Amniotic epithelial cell (primary cell): Measurements from ENCODE around the gene SPINT2.
A peak's percentile ranks its signal among the peaks of the same experiment; 100 is the strongest.

Source experiments
- DNase-seq: peaks from one replicate; pipeline ENCODE4 v3.0.0-alpha.2; 2010; ENCODE audit warnings: low read depth

SPINT2 gene

GRCh38 chr19:38267761-38268483, 3.5 kb downstream of the SPINT2 start:
- DNase-seq: no peak

DNA sequence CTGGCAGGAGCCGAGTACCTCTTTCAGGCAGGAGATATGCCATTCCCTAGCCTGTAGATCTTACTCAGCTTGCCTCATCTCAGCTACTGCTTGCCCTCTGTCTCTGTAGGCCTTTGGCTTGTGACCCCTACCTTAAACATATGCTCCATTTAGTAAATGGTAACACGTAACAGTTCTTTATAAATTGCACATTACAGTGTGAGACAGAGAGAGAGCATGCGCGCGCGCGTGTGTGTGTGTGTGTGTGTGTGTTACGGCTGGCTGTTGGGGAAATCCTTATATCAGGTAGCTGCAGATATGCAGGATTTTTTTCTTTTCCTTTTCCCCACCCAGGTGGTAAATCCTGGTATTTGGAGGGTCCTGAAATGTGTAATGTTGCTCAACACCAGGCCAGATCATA, 4.2 kb downstream of the SPINT2 start:
- DNase-seq: no peak

DNA sequence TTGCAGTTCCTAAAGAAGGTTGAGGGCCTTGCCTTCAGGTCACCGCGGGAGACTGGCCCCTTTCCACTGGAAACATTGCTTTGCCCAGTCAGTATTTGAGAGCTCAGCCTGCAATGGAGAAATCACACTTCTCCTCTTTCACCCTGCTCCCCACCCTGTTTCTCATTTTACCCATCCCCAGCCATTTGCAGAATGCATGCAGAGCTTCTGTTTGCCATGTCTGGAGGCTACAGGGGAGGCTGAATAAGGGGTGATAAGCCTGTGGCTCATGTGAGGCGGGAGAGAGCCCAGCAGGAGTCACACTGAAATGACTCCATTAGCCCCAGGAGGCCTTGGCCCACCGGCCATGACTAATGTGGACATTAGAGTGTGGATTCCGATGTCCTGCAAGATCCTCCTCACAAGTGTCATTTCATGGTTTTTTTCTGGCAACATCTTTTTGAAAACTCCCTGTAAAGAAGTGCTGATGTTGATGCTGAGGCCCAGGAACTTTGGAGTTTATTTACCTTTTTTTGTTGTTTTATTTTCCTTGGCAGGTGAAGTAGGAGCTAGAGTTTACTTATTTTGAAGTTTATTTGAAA, 6.3 kb downstream of the SPINT2 start:
- no peak for DNase-seq

- no peak for DNase-seq
Observed at GRCh38 chr19:38273499-38273898, 9.1 kb downstream of the SPINT2 start.

GRCh38 chr19:38274739-38275138, 10.4 kb downstream of the SPINT2 start:
- no peak for DNase-seq

DNA sequence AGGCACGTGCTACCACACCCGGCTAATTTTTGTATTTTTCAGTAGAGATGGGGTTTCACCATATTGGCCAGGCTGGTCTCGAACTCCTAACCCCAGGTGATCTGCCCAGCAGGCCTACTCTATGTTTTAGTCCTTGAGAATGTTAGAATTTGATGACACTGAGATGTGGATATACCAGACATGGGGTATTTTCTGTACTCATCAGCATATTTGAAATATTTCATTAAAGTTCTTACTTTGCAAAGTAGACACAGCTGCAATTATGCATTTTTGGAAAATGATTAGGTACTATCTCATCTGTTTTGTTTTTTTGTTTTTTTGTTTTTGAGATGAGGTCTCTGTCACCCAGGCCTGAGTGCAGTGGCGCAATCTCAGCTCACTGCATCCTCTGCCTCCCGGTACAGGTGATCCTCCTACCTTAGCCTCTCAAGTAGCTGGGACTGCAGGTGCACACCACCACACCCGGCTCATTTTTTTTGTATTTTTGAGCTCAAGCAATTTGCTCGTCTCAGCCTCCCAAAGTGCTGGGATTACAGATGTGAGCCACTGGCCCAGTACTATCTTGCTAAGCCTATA, 12.7 kb downstream of the SPINT2 start:
- DNase-seq: no peak

DNA sequence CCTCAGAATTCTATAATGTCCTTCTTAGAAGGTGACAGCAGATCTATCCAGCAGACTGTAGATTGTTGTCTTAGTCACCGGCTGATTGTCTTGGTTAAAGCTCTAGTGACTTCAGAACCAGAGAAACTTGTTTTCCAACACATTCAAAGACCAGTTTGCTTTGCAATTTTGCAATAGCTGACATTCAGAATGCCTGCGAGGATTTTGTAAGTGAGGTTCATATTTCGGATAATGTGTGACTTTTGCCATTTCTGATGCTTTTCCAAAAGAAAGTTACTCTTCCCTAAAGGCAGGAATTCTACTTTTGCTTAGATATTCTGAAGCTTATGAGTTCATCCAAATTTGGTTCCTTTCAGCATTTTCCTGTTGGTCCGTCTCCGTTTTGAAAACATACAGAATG, 13.2 kb downstream of the SPINT2 start:
- DNase-seq: peak; percentile 39

- peak; percentile 59 for DNase-seq
Observed at GRCh38 chr19:38277969-38278680, 13.8 kb downstream of the SPINT2 start.

DNA sequence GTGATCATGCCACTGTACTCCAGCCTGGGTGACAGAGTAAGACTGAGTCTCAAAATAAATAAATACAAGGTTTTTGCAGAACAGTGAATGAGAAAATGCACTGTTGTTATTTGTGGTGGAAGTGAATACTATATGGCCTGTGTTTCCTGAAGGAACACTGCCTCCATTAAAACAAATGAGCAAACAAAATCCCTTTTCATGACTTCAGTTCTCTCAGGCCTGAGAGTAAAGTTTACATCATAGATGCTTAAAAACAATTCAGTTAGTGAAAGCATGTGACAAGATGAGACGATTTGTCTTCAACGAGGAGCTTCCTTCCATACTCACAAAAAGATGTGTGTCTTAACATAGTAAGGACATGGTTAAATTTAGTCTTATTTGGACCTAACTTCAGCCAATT, 14.4 kb downstream of the SPINT2 start:
- no peak for DNase-seq

DNA sequence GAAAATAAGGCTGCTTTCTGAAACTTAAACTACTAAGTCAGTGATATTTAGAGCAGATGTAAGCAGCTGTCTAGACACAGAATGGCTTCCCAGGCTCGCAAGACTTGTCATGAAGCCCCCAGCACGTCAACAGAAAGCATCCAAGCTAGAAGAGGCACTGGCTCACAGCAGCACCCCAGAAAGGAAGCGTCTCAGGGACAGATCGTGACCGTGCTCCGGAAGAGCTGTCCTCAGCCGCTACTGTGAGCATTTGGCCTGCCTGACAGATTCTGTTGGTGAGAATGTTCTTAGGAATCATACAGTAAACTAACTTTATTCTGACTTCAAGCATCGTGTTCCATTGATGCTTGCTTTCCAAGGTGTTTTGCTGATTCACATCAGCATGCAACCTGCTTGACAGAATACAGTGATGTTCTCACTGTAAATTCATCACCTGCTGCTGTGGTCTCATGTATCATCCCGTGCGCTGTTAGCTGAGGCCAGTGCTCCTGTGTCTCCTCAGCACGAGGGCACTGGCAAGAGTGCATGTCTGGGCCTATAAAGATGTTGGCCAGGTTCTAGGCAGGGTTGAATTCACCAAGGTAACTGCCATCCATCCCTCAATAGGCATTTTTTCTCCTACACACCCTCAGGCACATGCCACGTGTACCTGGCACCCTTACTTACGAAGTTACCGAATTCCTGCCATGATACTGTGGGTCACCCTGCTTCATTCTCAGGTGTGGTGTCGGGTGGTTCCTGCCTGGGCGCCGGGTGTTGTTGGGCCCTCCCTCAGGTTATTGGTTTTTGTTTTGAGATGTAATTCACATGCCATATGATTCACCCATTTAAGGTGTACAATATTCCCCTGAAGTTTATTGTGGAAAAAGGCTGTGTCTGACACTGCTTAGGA, 15.9 kb downstream of the SPINT2 start:
- DNase-seq: no peak

- no peak for DNase-seq
Observed at GRCh38 chr19:38281811-38282566, 17.6 kb downstream of the SPINT2 start.

DNA sequence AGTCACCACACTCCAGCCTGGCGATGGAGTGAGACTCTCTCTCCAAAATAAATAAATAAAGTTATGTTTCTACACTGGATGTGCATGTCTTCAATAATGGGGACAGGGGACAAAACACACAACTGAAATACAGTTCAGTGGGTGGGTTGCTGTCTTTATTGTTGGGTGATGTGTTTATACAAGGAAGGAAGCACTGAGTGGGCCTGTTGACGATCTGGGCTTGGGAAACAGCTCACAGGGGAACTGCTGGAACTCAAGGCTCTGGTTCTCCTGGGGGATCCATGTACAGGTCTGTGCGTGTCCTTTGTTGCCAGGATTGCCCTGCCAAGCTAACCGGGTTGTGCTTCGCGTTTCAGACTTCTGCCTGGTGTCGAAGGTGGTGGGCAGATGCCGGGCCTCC, 18.9 kb downstream of the SPINT2 start:
- DNase-seq: no peak

GRCh38 chr19:38284422-38284821, 20.0 kb downstream of the SPINT2 start:
- no peak for DNase-seq

DNA sequence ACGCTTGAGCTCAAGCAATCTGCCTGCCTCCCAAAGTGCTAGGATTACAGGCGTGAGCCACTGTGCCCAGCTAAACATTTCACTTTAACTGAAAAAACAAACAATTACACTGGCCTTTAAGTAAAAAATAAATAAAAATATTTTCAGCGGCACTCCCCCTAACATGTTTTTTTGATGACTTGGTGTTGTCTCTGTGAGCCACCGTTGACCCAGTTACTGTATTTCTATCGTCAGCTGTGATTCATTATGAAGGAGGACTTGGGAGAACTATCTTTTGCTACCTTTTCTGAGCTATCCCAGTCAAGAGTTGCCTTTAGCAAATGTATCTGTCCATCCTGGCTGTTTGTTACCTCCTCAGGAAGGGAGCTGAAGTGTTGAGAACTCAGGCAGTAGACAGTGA, 21.2 kb downstream of the SPINT2 start:
- DNase-seq: peak; percentile 28

DNA sequence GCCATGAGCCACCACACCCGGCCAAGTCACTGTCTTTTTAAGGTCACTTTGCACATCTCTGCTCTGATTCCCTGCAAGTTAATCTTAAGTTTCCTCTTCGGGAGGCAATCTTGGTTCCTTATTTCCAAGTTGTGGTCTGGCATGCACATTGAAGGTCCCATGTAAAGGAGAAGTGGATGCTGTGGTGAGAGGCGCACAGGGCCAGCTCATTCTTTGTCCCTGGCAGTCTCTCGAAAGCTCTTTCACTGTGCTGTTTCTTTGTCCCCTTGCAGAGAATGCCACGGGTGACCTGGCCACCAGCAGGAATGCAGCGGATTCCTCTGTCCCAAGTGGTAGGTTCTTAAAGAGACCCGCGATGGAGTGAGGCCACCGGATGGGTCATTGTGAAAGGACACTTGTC, 23.2 kb downstream of the SPINT2 start:
- no peak for DNase-seq

GRCh38 chr19:38288123-38288855, 23.9 kb downstream of the SPINT2 start:
- DNase-seq: no peak

DNA sequence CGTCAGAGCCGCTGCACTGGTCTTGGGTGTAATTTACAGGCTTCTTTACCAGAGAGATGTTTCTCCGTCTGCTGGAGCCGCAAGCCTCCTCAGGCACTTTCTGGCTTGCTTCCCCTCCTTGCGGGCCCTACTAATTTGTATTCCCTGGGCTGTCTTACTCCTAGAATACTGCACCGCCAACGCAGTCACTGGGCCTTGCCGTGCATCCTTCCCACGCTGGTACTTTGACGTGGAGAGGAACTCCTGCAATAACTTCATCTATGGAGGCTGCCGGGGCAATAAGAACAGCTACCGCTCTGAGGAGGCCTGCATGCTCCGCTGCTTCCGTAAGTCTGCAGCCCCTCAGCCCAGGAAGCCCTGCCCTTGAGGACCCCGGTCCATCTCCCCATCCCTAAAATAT, 25.6 kb downstream of the SPINT2 start:
- no peak for DNase-seq

- peak; percentile 86 for DNase-seq
Observed at GRCh38 chr19:38290631-38291147, 26.3 kb downstream of the SPINT2 start.

DNA sequence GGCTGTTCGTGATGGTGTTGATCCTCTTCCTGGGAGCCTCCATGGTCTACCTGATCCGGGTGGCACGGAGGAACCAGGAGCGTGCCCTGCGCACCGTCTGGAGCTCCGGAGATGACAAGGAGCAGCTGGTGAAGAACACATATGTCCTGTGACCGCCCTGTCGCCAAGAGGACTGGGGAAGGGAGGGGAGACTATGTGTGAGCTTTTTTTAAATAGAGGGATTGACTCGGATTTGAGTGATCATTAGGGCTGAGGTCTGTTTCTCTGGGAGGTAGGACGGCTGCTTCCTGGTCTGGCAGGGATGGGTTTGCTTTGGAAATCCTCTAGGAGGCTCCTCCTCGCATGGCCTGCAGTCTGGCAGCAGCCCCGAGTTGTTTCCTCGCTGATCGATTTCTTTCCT, 27.5 kb downstream of the SPINT2 start:
- DNase-seq: no peak

DNA sequence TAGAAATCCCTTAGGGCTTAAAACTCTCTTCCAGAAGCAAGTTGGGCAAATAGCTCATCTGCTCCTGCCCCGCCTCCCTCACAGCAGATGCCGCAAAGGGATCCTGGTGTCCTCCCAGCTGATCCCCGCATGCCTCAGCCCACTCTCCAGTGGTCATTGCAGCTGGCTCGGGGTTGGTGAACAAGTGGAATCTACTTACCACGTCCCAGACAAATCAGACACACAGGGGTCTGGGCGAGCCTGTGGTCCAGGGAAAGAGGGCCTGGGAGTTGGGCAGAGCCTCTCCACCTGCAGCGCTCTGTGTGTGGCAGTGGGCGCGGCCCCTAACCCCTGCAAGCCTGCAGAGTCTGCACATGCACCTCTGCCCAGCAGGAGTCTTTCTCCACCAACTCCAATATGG, 28.9 kb downstream of the SPINT2 start:
- no peak for DNase-seq
